ENCODE results near the gene CMTR1.

The CMTR1 gene

GRCh38 chr6:37479266-37479854, 46.3 kb downstream of the CMTR1 start:
- DNase-seq: no peak

- DNase-seq: no peak
Measured at GRCh38 chr6:37480118-37480736, 47.2 kb downstream of the CMTR1 start.

- DNase-seq: no peak
Measured at GRCh38 chr6:37480951-37481534, 48.0 kb downstream of the CMTR1 start.

- no peak for DNase-seq
Measured at GRCh38 chr6:37481711-37482605, 48.9 kb downstream of the CMTR1 start.

- DNase-seq: no peak
Measured at GRCh38 chr6:37482606-37483251, 49.7 kb downstream of the CMTR1 start.

GRCh38 chr6:37483252-37483901, 50.4 kb downstream of the CMTR1 start:
- no peak for DNase-seq

- DNase-seq: peak; percentile 77
Measured at GRCh38 chr6:37483917-37484785, 51.1 kb downstream of the CMTR1 start.

GRCh38 chr6:37484786-37485170, 51.8 kb downstream of the CMTR1 start:
- no peak for DNase-seq

GRCh38 chr6:37485291-37485702, 52.3 kb downstream of the CMTR1 start:
- no peak for DNase-seq

GRCh38 chr6:37486121-37486839, 53.3 kb downstream of the CMTR1 start:
- DNase-seq: no peak

GRCh38 chr6:37487591-37488380, 54.8 kb downstream of the CMTR1 start:
- no peak for DNase-seq

GRCh38 chr6:37488476-37488875, 55.5 kb downstream of the CMTR1 start:
- DNase-seq: no peak

- no peak for DNase-seq
Measured at GRCh38 chr6:37489697-37490336, 56.8 kb downstream of the CMTR1 start.

- DNase-seq: no peak
Measured at GRCh38 chr6:37490536-37491170, 57.6 kb downstream of the CMTR1 start.

GRCh38 chr6:37491171-37491829, 58.3 kb downstream of the CMTR1 start:
- no peak for DNase-seq

GRCh38 chr6:37491830-37492208, 58.8 kb downstream of the CMTR1 start:
- no peak for DNase-seq

- DNase-seq: no peak
Measured at GRCh38 chr6:37492236-37492972, 59.4 kb downstream of the CMTR1 start.
